Kasumi-1 (cell line): Measurements from ENCODE around the gene CTDSP2.
"Not testable (repeated sequence)": the region's sequence is repeated elsewhere in the genome, so short reads cannot be mapped to it uniquely, and the experiment has no call there.

Source experiments
- DNase-seq, 2 experiments: peaks; one replicate each; lab custom pipeline; 2025; lab: John Stamatoyannopoulos, UW

CTDSP2 gene

GRCh38 chr12:57835366-57836288 lies 10.9 kb downstream of the CTDSP2 start:
- DNase-seq, result peak; percentile 96 to 98

GRCh38 chr12:57834086-57834876 lies 12.2 kb downstream of the CTDSP2 start:
- DNase-seq, result no peak

DNA sequence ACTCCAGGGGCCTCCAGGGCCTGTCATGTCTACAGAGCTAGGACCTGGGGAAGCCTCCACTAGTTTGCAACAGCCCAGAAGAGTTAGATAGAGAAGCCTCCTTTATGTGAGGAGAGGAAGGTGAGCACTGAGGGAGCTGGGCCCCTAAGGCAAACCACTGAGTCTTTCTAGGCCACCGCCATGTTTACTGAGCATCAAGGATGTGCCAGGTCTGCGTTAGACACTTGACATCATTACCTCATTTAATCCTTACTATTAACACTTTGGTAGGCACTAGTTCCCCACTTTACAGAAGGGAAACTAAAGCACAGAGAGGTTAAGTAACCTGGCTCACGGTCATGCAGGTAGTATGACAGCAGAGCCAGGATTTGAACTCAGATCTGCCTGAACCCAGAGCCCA lies 12.9 kb downstream of the CTDSP2 start:
- no peak for DNase-seq

DNA sequence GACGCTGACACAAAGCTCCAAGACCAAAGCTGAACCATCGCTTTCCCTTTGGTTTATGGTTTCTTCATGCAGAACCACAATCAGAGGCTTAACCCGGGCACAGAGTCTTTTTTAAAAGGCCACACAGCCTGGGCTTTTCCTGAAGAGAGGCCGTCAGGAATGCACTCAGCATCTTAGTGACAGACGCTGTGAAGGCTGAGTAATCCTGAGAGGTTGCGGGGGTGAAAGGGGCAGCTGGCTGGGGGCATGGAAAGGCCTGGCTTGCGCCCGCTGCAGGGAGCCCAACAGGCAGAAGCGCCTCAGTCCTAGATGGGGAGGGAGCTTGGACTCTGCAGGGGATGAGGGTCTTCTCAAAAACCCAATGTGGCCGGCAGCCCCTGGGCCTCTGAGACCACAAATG lies 13.6 kb downstream of the CTDSP2 start:
- DNase-seq, result no peak

DNA sequence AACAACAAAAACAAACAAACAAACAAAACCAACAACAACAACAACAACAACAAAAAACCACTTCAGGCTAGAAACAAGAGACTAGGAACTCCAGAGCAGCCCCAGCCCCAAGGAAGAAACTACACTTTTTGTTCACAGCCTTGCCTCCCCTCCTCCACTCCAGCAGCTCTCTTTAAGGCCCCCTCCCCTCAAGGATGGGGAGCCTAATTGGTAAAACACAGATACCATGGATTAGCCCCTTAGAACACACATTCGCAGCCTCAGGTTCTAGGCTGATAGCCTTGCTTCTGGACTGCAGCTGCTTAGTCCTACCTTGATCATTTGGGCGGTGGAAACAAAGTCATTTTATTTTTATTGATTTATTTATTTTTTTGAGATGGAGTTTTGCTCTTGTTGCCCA lies 16.1 kb downstream of the CTDSP2 start:
- DNase-seq, result no peak

DNA sequence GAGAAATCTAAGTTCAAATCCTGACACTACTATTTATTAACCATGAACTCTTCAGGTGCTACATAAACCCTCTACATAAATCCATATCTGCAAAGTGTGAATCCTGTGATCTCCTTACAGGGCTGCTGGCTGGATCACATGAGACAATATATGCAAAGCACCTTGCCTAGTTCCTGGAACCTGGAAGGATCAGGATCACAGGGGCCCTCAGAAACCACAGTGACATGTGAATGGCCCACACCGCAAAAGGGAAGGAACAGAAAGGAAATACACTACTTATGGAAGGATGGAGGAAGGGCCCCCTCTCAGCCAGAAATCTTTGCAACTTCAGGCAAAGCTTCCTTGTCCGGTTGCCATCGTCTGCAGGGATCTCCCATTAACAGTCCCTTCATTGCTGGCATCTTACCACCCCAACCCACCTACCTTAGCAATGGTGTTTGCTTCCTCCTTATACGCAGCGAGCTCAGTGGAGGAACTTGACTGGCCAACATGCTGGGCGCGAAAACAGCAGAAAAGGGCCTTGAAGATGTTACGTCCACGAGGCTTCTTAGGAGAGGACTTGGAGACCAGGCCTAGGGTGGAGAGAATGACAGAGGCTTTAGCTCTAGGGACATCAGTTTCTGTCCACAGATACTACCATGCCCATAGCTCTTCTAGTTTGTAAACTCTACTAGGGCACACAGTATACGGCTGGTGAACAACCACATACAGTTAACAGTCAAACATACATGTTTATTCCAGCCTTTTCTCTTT lies 17.3 kb downstream of the CTDSP2 start:
- no peak for DNase-seq

GRCh38 chr12:57826966-57827365 lies 19.6 kb downstream of the CTDSP2 start:
- DNase-seq, result no peak

GRCh38 chr12:57826400-57826799 lies 20.1 kb downstream of the CTDSP2 start:
- DNase-seq, result no peak

DNA sequence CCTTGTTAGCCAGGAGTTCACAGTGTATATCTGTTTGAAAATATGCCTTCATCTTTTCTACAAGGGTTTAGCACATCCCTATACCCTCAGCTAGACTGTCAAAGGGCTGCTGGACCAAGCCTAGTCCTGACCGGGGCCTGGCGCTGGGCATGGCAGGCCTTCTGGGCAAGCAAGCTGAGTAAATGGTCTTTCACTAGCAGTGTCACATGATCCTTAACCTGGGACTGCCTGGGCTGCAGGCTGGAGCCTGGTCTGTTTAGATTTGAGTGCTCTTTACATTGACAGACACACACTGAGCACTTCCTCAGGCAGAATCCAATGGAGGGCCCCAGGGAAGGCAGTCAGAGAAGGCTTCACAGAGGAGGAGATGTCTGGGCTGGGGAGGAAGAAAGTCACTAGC lies 21.1 kb downstream of the CTDSP2 start:
- DNase-seq, result no peak

DNA sequence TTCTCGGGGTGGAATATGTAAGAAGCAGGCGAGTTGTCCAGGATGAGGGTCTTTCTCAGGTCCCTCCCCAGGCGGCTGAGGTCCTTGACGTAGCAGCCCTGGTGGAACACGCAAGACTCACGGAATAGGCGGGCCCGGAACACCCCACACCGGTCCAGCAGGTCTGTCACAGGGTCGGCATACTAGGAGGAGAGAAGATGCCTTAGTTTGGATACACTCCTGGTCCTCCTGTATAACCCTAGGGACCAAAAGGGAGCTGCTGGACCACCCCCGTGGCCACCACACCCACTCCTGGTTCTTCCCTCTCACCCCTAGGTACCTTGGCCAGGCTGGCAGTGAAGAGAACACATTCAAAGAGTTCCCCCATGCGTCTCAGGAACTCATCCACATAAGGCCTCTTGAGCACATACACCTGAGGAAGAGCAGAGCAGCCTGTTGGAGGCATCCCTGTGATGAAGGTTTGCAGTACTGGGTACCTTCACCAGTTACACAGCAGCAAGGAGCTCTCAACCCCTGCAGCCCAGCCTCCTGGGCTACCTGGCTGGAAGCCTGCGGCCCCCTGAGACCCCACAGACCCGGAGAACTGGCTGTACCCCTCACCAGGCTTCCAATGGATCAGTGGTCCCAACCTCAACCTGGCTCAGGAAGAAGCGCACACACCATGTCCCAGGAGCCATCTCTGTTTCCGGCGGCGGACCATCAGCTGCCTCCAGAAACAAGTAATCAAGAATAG lies 22.5 kb downstream of the CTDSP2 start:
- DNase-seq, result no peak

- DNase-seq, result no peak
These were observed 23.2 kb downstream of the CTDSP2 start for GRCh38 chr12:57823131-57823907.

GRCh38 chr12:57822392-57823130 lies 24.0 kb downstream of the CTDSP2 start:
- DNase-seq, result no peak

GRCh38 chr12:57821474-57822214 lies 24.9 kb downstream of the CTDSP2 start:
- no peak for DNase-seq

DNA sequence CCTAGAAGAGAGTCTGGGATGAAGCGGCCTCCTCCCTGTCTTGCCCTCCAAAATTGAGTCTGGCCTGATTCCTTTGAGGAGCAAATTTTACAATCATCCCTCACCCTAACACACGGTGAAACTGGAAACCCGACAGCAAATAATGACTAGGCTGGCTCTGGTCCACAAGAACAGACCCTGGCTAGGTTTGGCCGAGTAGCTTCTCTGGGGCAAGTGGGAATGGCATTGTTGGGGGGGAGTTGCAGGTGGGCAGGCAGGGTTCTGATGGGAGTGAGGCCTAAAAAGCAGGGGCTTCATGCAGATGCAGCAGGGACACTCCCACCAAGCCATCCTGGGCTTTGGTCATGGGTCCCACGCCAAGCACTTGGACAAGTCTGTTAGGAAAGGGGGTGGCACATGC lies 25.5 kb downstream of the CTDSP2 start:
- not testable (repeated sequence) for DNase-seq

DNA sequence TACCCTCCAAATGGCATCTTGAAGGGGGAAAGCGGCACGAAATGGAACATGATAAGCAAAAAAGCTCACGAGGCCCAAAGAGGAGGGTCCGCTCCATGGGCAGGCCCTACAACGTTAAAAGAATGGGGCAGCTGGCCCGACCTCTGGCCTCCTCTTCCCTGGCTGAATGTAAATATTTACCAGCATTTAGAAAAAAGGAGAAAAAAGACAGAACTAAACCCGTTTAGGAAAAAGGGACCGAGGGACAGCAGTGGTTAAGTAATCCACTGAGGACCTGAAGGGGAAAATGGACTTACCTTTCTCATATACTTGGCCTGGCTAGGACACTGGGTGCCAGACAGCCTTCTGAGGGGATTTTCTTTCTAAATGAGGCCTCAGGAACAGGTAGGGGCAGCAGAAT lies 26.4 kb downstream of the CTDSP2 start:
- not testable (repeated sequence) for DNase-seq

DNA sequence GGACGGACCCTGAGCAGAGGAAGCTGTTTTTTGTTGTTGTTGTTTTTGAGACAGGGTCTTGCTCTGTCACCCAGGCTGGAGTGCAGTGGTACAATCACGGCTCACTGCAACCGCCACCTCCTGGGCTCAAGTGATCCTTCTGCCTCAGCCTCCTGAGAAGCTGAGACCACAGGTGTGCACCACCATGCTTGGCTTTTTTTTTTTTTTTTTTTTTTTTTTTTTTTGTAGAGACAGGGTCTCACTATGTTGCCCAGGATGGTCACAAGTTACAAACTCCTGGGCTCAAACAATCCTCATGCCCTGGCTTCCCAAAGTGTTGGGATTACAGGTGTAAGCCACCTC lies 28.6 kb downstream of the CTDSP2 start:
- DNase-seq, result not testable (repeated sequence)

DNA sequence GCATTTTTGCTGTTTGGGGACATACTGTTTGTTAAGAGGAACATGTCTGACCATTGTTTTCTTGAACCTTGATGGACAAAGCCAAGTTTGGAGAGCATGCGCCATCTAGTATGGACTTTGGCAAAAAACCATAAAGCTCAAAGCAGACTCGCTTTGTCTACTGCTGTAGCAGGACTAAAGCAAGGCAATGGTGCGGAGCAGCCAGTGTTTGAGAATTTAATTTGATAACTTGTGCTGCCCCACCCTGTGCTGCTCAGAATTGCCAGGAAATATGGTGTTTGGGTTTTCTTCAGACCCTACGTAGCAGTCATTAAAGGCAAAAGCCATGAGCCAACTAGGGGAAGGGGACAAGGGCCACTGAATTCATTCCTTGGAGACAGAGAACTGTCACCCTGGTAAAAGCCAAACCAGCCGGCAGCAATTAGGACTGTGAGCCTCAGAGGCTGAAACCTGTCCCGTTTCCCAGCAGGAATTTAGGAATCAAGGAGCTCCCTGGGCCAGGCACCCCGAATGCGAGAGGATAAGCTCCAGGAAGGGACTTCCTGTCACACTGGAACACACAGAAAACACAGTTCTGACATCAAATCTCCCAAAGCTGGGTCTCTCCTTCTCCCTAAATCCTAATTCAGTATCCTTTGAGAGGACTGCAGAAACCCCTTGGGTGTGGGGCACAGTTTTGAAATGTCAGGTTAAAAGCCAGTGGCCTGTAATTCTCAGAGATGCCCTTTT lies 29.1 kb downstream of the CTDSP2 start:
- DNase-seq, result no peak

DNA sequence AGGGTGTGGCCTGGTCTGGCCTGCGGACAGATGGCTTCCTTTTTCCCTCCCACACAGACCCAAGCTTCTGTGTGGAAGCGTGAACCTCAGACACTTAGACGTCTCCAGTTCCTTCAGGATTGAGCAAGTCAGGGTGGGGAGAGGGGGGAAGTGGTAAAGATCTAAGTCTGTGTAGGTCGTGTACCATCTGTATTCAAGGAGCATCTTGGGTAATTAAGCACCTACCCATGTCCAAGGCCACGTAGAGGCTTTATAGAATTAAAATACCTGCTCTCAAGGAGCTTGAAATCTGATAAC lies 29.7 kb downstream of the CTDSP2 start:
- peak; percentile 88 to 94 for DNase-seq
